Keratinocyte (primary cell): Measurements from ENCODE around the gene PIGL. TPM values are rescaled to one million over a fixed set of nuclear protein-coding genes. Genes with fewer than 3 reads are reported as not detected.

Experiments used
- DNase-seq: peaks from one replicate; pipeline ENCODE4 v3.0.0-alpha.2; 2011; ENCODE audit warnings: low read depth, missing footprints, low spot score
- FAIRE-seq: peaks from 2 replicates; lab custom pipeline; 2011; peaks lifted over from hg19 to GRCh38; lab: Jason Lieb, UNC
- H2AFZ ChIP-seq: 2 replicates; pipeline ENCODE4 v1.6.0; 2012; ENCODE audit warnings: low read length, control low read depth, inconsistent platforms; ENCODE audit not compliant: control insufficient read depth
- H3K27ac ChIP-seq: 2 replicates; pipeline ENCODE4 v1.5.1; 2011; ENCODE audit warnings: low read length; ENCODE audit not compliant: control insufficient read depth, insufficient read depth
- H3K27me3 ChIP-seq: 3 replicates; pipeline ENCODE4 v1.6.0; 2011; ENCODE audit warnings: low read length; ENCODE audit not compliant: control insufficient read depth, insufficient read depth; ENCODE audit errors: extremely low read depth
- H3K36me3 ChIP-seq, 2 experiments: 2 replicates in 1 of 2; 3 replicates in 1 of 2; pipeline ENCODE4 v1.5.1; 2011; ENCODE audit warnings: low read length in 2 of 2, mild to moderate bottlenecking in 1 of 2; ENCODE audit not compliant: control insufficient read depth in 2 of 2, insufficient read depth in 2 of 2; ENCODE audit errors: extremely low read depth in 1 of 2
- H3K4me1 ChIP-seq: 3 replicates; pipeline ENCODE4 v1.5.1; 2011; ENCODE audit warnings: low read length; ENCODE audit not compliant: control insufficient read depth, insufficient read depth; ENCODE audit errors: extremely low read depth
- H3K4me2 ChIP-seq: 3 replicates; pipeline ENCODE4 v1.6.0; 2011; ENCODE audit warnings: low read depth, low read length; ENCODE audit not compliant: control insufficient read depth, insufficient read depth; ENCODE audit errors: extremely low read depth
- H3K4me3 ChIP-seq, 3 experiments: fragments of 200-600 bp in 1 of 3; sonication (generic) in 1 of 3; 2 replicates in 2 of 3; 3 replicates in 1 of 3; pipeline ENCODE4 v1.5.1; 2011 to 2016; ENCODE audit warnings: low read length in 3 of 3, mild to moderate bottlenecking in 3 of 3, control low read depth in 2 of 3, inconsistent platforms in 1 of 3, low read depth in 1 of 3, mixed read lengths in 1 of 3, mixed run types in 1 of 3, moderate library complexity in 1 of 3; ENCODE audit not compliant: control insufficient read depth in 2 of 3, insufficient read depth in 2 of 3; ENCODE audit errors: extremely low read depth in 1 of 3
- H3K79me2 ChIP-seq: 2 replicates; pipeline ENCODE4 v1.6.0; 2012; ENCODE audit warnings: low read length; ENCODE audit not compliant: control insufficient read depth, insufficient read depth
- H3K9ac ChIP-seq: 3 replicates; pipeline ENCODE4 v1.6.0; 2011; ENCODE audit warnings: low read length; ENCODE audit not compliant: control insufficient read depth, insufficient read depth; ENCODE audit errors: extremely low read depth
- H3K9me1 ChIP-seq: 3 replicates; pipeline ENCODE4 v1.6.0; 2011; ENCODE audit warnings: low read length; ENCODE audit not compliant: control insufficient read depth, insufficient read depth; ENCODE audit errors: extremely low read depth
- H3K9me3 ChIP-seq: 2 replicates; pipeline ENCODE4 v1.5.1; 2012; ENCODE audit warnings: low read depth, low read length; ENCODE audit not compliant: control insufficient read depth
- H4K20me1 ChIP-seq: 3 replicates; pipeline ENCODE4 v1.6.0; 2011; ENCODE audit warnings: low read length; ENCODE audit not compliant: control insufficient read depth, insufficient read depth; ENCODE audit errors: extremely low read depth
- EZH2 ChIP-seq: IDR thresholded peaks from one replicate; pipeline ENCODE4 v1.6.1; 2012; ENCODE audit warnings: inconsistent platforms, mild to moderate bottlenecking, low read length, moderate library complexity
- dilution Hi-C: fragments of 300-500 bp; cut with MboI; formaldehyde crosslinking; loops from one replicate; pipeline ENCODE4 v1.7.0; 2020; ENCODE audit warnings: low sequenced_read_pairs; ENCODE audit not compliant: extremely low pct_ligation_motif_present
- polyA plus RNA-seq, 5 experiments: library from polyadenylated mRNA; depleted of rRNA in 3 of 5; stranded (reverse) in 3 of 5; stranded (forward) in 1 of 5; unstranded in 1 of 5; fragments of >200 nt; gene quantifications; 1 replicate in 1 of 5; 2 replicates in 3 of 5; 3 replicates in 1 of 5; pipeline versions ENCODE4 v1.2.1 to v1.2.3, GENCODE V29; 2011 to 2012; ENCODE audit warnings: missing spikeins in 2 of 5, low read depth in 1 of 5, low replicate concordance in 1 of 5
- TF ChIP-seq, protein P1 (sequence below), 3 experiments: IDR thresholded peaks in 1 of 3; conservative IDR thresholded peaks in 1 of 3; optimal IDR thresholded peaks in 1 of 3; 2 replicates in 2 of 3; 3 replicates in 1 of 3; pipeline versions ENCODE3 to v1.5.1; 2011; ENCODE audit warnings: low read length in 3 of 3, mild to moderate bottlenecking in 3 of 3, moderate library complexity in 2 of 3, control low read depth in 1 of 3, inconsistent platforms in 1 of 3; ENCODE audit not compliant: insufficient read depth in 2 of 3; ENCODE audit errors: extremely low read depth in 1 of 3

PIGL gene
- polyA plus RNA-seq, 1 donor (not counting 4 experiments of a cell fraction or from before 2014, with no cell fraction given): 21.5 TPM

DNA sequence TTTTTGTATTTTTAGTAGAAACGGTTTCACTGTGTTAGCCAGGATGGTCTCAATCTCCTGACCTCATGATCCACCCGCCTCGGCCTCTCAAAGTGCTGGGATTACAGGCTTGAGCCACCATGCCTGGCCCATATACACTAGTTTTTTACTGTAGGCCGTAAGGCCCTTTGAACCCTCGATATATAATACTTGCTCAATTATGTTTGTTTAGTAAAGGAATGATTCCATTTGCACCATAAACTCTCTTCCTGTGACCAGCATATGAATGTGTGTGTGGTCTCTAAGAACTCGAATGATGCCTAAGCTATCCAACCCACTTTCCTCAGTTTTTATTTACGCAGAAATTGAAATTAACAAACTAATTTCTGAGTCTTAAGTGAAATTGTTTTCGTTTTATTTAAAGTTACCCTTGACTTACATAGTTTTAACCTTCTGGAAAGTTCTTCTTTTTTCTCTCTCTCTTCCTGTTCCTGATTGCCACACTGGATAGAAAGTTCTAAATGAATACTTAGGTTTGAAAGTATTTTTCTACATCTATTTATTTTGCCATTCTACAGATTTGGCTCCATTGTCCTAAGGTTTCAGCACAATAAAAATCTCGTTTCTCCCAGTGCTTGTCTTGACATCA, 37.9 kb downstream of the PIGL start:
- Histone ChIP-seq H4K20me1 (no peaks in the 10 kb centered on the region), H3K79me2 (no peaks in the 10 kb centered on the region), H3K4me1 (peaks cover 3% of the 10 kb centered on the region), H3K36me3 (peaks cover 1 to 3% of the 10 kb centered on the region in 2 experiments), H3K9me3 (no peaks in the 10 kb centered on the region), H3K27me3 (no peaks in the 10 kb centered on the region), H3K4me3 (no peak overlapping the region), H3K4me2 (no peak overlapping the region), H2AFZ (no peak overlapping the region), H3K9ac (no peak overlapping the region), H3K9me1 (no peaks in the 10 kb centered on the region), H3K27ac (no peak overlapping the region)
- DNase-seq: no peak
- TF ChIP-seq EZH2: no peak
- TF ChIP-seq, protein P1, sequence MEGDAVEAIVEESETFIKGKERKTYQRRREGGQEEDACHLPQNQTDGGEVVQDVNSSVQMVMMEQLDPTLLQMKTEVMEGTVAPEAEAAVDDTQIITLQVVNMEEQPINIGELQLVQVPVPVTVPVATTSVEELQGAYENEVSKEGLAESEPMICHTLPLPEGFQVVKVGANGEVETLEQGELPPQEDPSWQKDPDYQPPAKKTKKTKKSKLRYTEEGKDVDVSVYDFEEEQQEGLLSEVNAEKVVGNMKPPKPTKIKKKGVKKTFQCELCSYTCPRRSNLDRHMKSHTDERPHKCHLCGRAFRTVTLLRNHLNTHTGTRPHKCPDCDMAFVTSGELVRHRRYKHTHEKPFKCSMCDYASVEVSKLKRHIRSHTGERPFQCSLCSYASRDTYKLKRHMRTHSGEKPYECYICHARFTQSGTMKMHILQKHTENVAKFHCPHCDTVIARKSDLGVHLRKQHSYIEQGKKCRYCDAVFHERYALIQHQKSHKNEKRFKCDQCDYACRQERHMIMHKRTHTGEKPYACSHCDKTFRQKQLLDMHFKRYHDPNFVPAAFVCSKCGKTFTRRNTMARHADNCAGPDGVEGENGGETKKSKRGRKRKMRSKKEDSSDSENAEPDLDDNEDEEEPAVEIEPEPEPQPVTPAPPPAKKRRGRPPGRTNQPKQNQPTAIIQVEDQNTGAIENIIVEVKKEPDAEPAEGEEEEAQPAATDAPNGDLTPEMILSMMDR (optimal IDR thresholded peaks at IDR 0.05 in 1 of 3, IDR thresholded peaks at IDR 0.05 in 1 of 3, conservative IDR thresholded peaks at IDR 0.05 in 1 of 3; ENCODE audit: extremely low read depth in 1 of 3, insufficient read depth in 2 of 3, low read length in 3 of 3): no peak
- dilution Hi-C loops: no loop called here
- FAIRE-seq: no peak

DNA sequence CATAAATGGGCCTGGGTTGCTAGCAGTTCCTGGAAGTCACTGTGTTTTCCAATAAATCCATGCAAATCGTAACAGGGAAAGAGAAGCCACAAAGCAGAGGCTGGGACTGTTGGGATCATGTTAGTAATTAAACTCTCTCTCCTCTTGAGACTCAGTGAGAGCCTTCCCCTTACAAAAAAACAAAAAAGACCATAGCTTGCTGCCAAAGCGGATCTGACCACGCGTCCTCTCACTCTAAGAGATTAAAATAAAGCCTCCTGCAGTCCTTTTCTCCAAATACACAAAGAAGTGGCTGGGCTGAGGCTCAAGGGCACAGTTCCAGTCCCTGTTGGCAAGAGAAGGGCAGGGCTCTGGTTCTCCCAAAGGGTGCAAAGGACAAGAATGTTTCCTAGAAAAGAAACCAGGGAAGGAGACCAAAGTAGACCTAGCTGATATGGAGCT, 38.5 kb downstream of the PIGL start:
- FAIRE-seq: no peak
- Histone ChIP-seq H3K36me3 (peaks cover 1 to 3% of the 10 kb centered on the region in 2 experiments), H3K4me2 (no peak overlapping the region), H3K4me1 (peaks cover 3% of the 10 kb centered on the region), H3K27me3 (no peaks in the 10 kb centered on the region), H2AFZ (no peak overlapping the region), H4K20me1 (no peaks in the 10 kb centered on the region), H3K9ac (no peak overlapping the region), H3K4me3 (no peak overlapping the region), H3K9me3 (no peaks in the 10 kb centered on the region), H3K9me1 (no peaks in the 10 kb centered on the region), H3K79me2 (no peaks in the 10 kb centered on the region), H3K27ac (no peak overlapping the region)
- TF ChIP-seq, protein P1 (optimal IDR thresholded peaks at IDR 0.05 in 1 of 3, IDR thresholded peaks at IDR 0.05 in 1 of 3, conservative IDR thresholded peaks at IDR 0.05 in 1 of 3; ENCODE audit: extremely low read depth in 1 of 3, insufficient read depth in 2 of 3, low read length in 3 of 3): no peak
- no peak for DNase-seq
- dilution Hi-C loops: no loop called here
